ENCODE results near the gene MRPL44.

GRCh38 chr2:224008702-224009261 is 51.5 kb downstream of the MRPL44 start:
- TF ChIP-seq CTCF (IDR thresholded peaks at IDR 0.05; ENCODE audit: low read length) (no peak), EZH2 (optimal IDR thresholded peaks at IDR 0.05; ENCODE audit: low read depth, low read length) (no peak)

All from MM.1S (cell line).